HepG2 (cell line): Measurements from ENCODE around the gene ZNRF3. TPM values are rescaled to one million over a fixed set of nuclear protein-coding genes. Genes with fewer than 3 reads are reported as not detected.
A peak's percentile ranks its signal among the peaks of the same experiment; 100 is the strongest.

Source experiments
- CAMTA2 ChIP-seq: sonication (generic); formaldehyde crosslinking; IDR thresholded peaks from 2 replicates; pipeline ENCODE4 v1.4.0; 2020; ENCODE audit warnings: mild to moderate bottlenecking, missing genetic modification reagents, borderline replicate concordance
- CC2D1A ChIP-seq: sonication (generic); formaldehyde crosslinking; IDR thresholded peaks from 2 replicates; pipeline ENCODE4 v1.8.1; 2023; ENCODE audit warnings: mild to moderate bottlenecking, missing genetic modification reagents
- CHCHD3 ChIP-seq: sonication (generic); formaldehyde crosslinking; IDR thresholded peaks from 2 replicates; pipeline ENCODE4 v1.8.0; 2022; ENCODE audit warnings: mild to moderate bottlenecking, missing genetic modification reagents, moderate library complexity
- GABPB1 ChIP-seq: IDR thresholded peaks from 2 replicates; pipeline ENCODE4 v1.6.1; 2016; ENCODE audit warnings: mild to moderate bottlenecking, missing genetic modification reagents, moderate library complexity, missing compliant biosample characterization
- GTF2F1 ChIP-seq: fragments of 150-350 bp; IDR thresholded peaks from 2 replicates; pipeline ENCODE4 v1.6.1; 2014; ENCODE audit warnings: low read length
- HNRNPH1 ChIP-seq: fragments of 200-400 bp; formaldehyde crosslinking; optimal IDR thresholded peaks from 2 replicates; pipeline ENCODE3; 2017; ENCODE audit warnings: mild to moderate bottlenecking, low read depth, low read length
- HOXA9 ChIP-seq: sonication (generic); formaldehyde crosslinking; IDR thresholded peaks from 2 replicates; pipeline ENCODE4 v1.8.1; 2022; ENCODE audit warnings: missing genetic modification reagents, mild to moderate bottlenecking, moderate library complexity, borderline replicate concordance
- ISL2 ChIP-seq: sonication (generic); formaldehyde crosslinking; IDR thresholded peaks from 2 replicates; pipeline ENCODE4 v1.5.0; 2020; ENCODE audit warnings: missing genetic modification reagents
- MBD4 ChIP-seq: IDR thresholded peaks from 2 replicates; pipeline ENCODE4 v1.6.1; 2012; ENCODE audit warnings: low read length, inconsistent platforms, borderline replicate concordance
- RARG ChIP-seq: sonication (generic); formaldehyde crosslinking; IDR thresholded peaks from 2 replicates; pipeline ENCODE4 v1.4.0; 2020; ENCODE audit warnings: low read depth, mild to moderate bottlenecking, missing genetic modification reagents
- SMARCC2 ChIP-seq: fragments of 450-650 bp; IDR thresholded peaks from 2 replicates; pipeline ENCODE4 v1.6.1; 2017; ENCODE audit warnings: antibody characterized with exemption, mild to moderate bottlenecking
- SMARCE1 ChIP-seq: fragments of 450-650 bp; IDR thresholded peaks from 2 replicates; pipeline ENCODE4 v1.6.1; 2017; ENCODE audit warnings: borderline replicate concordance
- SRY ChIP-seq: sonication (generic); formaldehyde crosslinking; IDR thresholded peaks from 2 replicates; pipeline ENCODE4 v1.8.0; 2022; ENCODE audit warnings: mild to moderate bottlenecking, missing genetic modification reagents
- TCF7L2 ChIP-seq: IDR thresholded peaks from 2 replicates; pipeline ENCODE4 v1.6.1; 2011; ENCODE audit warnings: mild to moderate bottlenecking, low read depth, low read length, moderate library complexity
- ZBTB42 ChIP-seq: sonication (generic); formaldehyde crosslinking; IDR thresholded peaks from 2 replicates; pipeline ENCODE4 v1.5.0; 2020; ENCODE audit warnings: mild to moderate bottlenecking, missing genetic modification reagents
- ZFP36 ChIP-seq: fragments of 150-350 bp; IDR thresholded peaks from 2 replicates; pipeline ENCODE4 v1.6.1; 2018; ENCODE audit warnings: borderline replicate concordance, low read length, low read depth; ENCODE audit not compliant: partially characterized antibody
- ZFP36L2 ChIP-seq: sonication (generic); formaldehyde crosslinking; IDR thresholded peaks from 2 replicates; pipeline ENCODE4 v1.4.0; 2020; ENCODE audit warnings: missing genetic modification reagents
- ZMAT3 ChIP-seq: sonication (generic); formaldehyde crosslinking; conservative IDR thresholded peaks from 2 replicates; pipeline ENCODE4 v1.7.0; 2021; ENCODE audit warnings: missing genetic modification reagents
- ZNF143 ChIP-seq: sonication (generic); formaldehyde crosslinking; IDR thresholded peaks from 2 replicates; pipeline ENCODE4 v1.4.0; 2020; ENCODE audit warnings: missing genetic modification reagents
- ZNF180 ChIP-seq: sonication (generic); formaldehyde crosslinking; IDR thresholded peaks from 2 replicates; pipeline ENCODE4 v1.4.0; 2020; ENCODE audit warnings: low read depth, missing genetic modification reagents, borderline replicate concordance
- ZSCAN31 ChIP-seq: sonication (generic); formaldehyde crosslinking; IDR thresholded peaks from 2 replicates; pipeline ENCODE4 v1.5.0; 2020; ENCODE audit warnings: low read depth, mild to moderate bottlenecking, missing genetic modification reagents
- polyA plus RNA-seq, 8 experiments: library from polyadenylated mRNA; depleted of rRNA in 3 of 8; stranded (reverse) in 7 of 8; unstranded in 1 of 8; fragments of >200 nt; fragmentation: Illumina TruSeq in 4 of 8; extraction: Trizol in 4 of 8; gene quantifications; 2 replicates each; pipeline versions ENCODE4 v1.2.1 to v1.2.3, GENCODE V29; 2011 to 2016; ENCODE audit warnings: low read depth in 4 of 8, missing spikeins in 1 of 8, mixed read lengths in 1 of 8; ENCODE audit not compliant: insufficient read depth in 1 of 8
- total RNA-seq, 5 experiments: library from RNA; depleted of rRNA; stranded (reverse); fragments of >200 nt; fragmentation: Illumina TruSeq; extraction: Trizol; gene quantifications; 2 replicates each; pipeline ENCODE4 v1.2.3, GENCODE V29; 2016; ENCODE audit warnings: low read depth in 1 of 5
- TF ChIP-seq, protein P1 (sequence below): IDR thresholded peaks from 2 replicates; pipeline ENCODE4 v1.6.1; 2016; ENCODE audit warnings: missing biosample characterization, missing genetic modification reagents, low read depth
- TF ChIP-seq, protein P2 (sequence below): sonication (generic); formaldehyde crosslinking; IDR thresholded peaks from 2 replicates; pipeline ENCODE4 v1.4.0; 2020; ENCODE audit warnings: mild to moderate bottlenecking, missing genetic modification reagents
- TF ChIP-seq, protein P3 (sequence below): sonication (generic); formaldehyde crosslinking; IDR thresholded peaks from 2 replicates; pipeline ENCODE4 v1.4.0; 2020; ENCODE audit warnings: missing genetic modification reagents
- TF ChIP-seq, protein P4 (sequence below): sonication (generic); IDR thresholded peaks from 2 replicates; pipeline ENCODE4 v1.6.1; 2016; ENCODE audit warnings: low read depth, borderline replicate concordance
- TF ChIP-seq, protein P5 (sequence below): sonication (generic); formaldehyde crosslinking; conservative IDR thresholded peaks from 2 replicates; pipeline ENCODE4 v1.4.0; 2020; ENCODE audit warnings: missing genetic modification reagents

ZNRF3 gene
- total and polyA plus RNA-seq, 2 of the 13 experiments (the other 11 are each of a cell fraction or from before 2014, with no cell fraction given), result 20.3 to 36.7 TPM

DNA sequence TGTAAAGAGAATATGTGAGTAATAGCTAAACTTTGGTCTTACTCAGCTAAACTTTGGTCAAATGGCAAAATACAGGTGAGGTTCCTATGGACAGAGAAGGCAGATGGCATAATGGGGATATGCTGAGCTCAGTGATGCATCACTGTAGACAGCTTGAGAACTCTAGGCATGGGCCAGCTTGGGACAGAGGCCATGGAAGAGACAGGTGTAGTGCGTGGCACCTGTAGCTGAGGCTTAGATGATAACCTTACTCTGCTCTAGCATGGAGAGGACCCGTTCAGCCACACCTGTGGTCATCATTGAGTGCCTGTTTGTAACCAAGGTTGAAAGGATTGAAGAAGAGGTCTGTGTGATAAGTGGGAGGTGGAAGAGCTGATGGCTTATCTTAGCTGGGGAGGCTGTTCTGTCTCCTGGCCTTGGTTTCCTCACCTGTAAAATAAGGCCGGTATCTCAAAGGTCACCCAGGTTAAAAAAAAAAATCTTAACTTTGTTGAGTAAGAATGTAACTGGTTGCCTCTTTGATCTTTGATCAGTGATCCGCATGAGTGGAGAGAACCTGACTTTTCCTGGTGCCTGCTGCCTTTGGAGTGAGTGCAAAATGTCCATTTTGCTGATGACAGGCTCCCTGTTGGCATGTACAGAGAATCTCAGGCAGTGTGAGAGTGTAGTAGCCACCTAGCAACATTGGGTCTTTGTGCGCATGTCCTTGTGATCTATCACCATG lies 48.6 kb downstream of the ZNRF3 start (continued):
- TF ChIP-seq, protein P1, sequence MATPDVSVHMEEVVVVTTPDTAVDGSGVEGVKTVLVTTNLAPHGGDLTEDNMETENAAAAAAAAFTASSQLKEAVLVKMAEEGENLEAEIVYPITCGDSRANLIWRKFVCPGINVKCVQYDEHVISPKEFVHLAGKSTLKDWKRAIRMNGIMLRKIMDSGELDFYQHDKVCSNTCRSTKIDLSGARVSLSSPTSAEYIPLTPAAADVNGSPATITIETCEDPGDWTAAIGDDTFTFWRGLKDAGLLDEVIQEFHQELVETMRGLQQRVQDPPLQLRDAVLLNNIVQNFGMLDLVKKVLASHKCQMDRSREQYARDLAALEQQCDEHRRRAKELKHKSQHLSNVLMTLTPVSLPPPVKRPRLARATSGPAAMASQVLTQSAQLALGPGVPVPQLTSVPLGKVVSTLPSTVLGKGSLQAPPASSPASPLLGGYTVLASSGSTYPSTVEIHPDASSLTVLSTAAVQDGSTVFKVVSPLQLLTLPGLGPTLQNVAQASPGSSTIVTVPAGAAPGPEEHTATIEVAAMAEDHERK, result no peak
- TF ChIP-seq GABPB1 (CRISPR knock-in tag) (no peak), ZNF143 (CRISPR knock-in tag) (no peak), ZSCAN31 (CRISPR knock-in tag) (no peak), RARG (CRISPR knock-in tag) (no peak), MBD4 (no peak), ZNF180 (no peak), ISL2 (CRISPR knock-in tag) (peak; percentile 70), CC2D1A (CRISPR knock-in tag) (no peak), ZMAT3 (CRISPR knock-in tag) (no peak), ZFP36L2 (CRISPR knock-in tag) (no peak), ZFP36 (no peak), HOXA9 (CRISPR knock-in tag) (no peak), TCF7L2 (peak; percentile 56; the same call in 1 of the 2 replicates), CAMTA2 (CRISPR knock-in tag) (no peak), ZBTB42 (CRISPR knock-in tag) (no peak), SMARCC2 (no peak), HNRNPH1 (no peak), SMARCE1 (no peak), CHCHD3 (CRISPR knock-in tag) (no peak), SRY (CRISPR knock-in tag) (no peak), GTF2F1 (no peak)
- TF ChIP-seq, protein P2, sequence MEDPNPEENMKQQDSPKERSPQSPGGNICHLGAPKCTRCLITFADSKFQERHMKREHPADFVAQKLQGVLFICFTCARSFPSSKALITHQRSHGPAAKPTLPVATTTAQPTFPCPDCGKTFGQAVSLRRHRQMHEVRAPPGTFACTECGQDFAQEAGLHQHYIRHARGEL, result no peak
- TF ChIP-seq, protein P3, sequence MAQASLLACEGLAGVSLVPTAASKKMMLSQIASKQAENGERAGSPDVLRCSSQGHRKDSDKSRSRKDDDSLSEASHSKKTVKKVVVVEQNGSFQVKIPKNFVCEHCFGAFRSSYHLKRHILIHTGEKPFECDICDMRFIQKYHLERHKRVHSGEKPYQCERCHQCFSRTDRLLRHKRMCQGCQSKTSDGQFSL, result no peak
- TF ChIP-seq, protein P4, sequence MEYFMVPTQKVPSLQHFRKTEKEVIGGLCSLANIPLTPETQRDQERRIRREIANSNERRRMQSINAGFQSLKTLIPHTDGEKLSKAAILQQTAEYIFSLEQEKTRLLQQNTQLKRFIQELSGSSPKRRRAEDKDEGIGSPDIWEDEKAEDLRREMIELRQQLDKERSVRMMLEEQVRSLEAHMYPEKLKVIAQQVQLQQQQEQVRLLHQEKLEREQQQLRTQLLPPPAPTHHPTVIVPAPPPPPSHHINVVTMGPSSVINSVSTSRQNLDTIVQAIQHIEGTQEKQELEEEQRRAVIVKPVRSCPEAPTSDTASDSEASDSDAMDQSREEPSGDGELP, result no peak
- TF ChIP-seq, protein P5, sequence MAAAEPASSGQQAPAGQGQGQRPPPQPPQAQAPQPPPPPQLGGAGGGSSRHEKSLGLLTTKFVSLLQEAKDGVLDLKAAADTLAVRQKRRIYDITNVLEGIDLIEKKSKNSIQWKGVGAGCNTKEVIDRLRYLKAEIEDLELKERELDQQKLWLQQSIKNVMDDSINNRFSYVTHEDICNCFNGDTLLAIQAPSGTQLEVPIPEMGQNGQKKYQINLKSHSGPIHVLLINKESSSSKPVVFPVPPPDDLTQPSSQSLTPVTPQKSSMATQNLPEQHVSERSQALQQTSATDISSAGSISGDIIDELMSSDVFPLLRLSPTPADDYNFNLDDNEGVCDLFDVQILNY (CRISPR knock-in tag), result no peak
